ENCODE data around the gene SLC24A4.
A peak's percentile ranks its signal among the peaks of the same experiment; 100 is the strongest.

Gene SLC24A4

DNA sequence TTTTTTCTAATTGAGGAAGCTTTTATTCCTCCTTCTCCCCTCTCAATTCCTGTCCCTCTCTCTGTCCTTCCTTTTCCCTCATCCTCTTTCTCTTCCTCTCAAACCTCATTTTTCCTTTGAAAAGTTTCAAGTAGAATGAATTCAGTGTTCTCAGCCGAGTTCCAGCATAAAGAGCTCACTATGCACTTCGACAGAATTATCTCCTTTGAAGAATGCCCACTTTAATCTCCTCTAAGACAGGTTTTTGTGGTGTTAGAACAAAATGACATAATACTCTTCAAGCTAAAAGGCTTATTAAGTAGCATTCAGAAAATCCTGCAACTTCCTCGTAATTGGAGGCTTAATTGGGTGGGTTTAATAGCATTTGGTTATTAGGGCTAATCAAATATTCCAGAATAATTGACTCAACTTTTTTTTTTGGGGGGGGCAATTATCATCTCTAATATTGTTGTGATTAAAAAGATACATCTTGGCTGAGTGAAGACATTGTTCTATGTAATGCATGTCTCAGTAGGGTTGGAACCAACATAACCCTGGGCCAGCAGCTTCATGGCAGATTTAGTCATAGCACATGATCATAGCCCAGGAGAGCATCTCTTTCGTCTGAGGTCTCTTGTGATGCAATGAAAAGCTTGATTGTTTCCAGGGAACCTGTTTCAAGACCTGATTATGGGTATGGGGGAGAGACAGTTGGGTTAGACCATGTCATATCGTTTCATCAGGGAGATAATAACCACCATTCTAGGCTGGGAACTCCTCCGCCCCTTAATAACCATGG lies 25.0 kb upstream of the SLC24A4 start:
- DNase-seq (ENCODE audit: low read depth) = no peak
- TF ChIP-seq, protein P1, sequence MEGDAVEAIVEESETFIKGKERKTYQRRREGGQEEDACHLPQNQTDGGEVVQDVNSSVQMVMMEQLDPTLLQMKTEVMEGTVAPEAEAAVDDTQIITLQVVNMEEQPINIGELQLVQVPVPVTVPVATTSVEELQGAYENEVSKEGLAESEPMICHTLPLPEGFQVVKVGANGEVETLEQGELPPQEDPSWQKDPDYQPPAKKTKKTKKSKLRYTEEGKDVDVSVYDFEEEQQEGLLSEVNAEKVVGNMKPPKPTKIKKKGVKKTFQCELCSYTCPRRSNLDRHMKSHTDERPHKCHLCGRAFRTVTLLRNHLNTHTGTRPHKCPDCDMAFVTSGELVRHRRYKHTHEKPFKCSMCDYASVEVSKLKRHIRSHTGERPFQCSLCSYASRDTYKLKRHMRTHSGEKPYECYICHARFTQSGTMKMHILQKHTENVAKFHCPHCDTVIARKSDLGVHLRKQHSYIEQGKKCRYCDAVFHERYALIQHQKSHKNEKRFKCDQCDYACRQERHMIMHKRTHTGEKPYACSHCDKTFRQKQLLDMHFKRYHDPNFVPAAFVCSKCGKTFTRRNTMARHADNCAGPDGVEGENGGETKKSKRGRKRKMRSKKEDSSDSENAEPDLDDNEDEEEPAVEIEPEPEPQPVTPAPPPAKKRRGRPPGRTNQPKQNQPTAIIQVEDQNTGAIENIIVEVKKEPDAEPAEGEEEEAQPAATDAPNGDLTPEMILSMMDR (conservative IDR thresholded peaks at IDR 0.05; ENCODE audit: control insufficient read depth, insufficient read depth, low read depth, low read length) = no peak
- H3K4me3 ChIP-seq (ENCODE audit: control insufficient read depth, low read depth, low read length) = no peak overlapping the region

DNA sequence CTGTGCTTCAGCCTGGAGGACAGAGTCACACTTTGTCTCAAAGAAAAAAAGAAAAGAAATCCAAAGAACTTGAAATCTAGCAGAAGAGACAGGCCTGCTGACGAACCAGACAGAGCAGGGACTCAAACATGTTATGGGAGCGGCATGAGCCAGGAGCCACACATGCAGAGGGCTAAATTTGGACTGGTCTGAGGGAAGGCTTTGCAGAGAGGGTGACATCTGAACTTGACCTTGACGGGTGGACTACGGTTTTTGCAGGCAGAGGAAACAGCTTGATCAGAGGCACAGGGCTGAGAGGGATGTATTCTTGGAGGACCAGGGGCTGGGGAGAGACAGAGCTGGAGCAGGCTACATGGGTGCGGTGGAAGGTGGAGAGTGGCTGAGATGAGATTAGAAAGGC lies 20.5 kb upstream of the SLC24A4 start:
- DNase-seq (ENCODE audit: low read depth) = no peak
- TF ChIP-seq, protein P1 (conservative IDR thresholded peaks at IDR 0.05; ENCODE audit: control insufficient read depth, insufficient read depth, low read depth, low read length) = no peak
- H3K4me3 ChIP-seq (ENCODE audit: control insufficient read depth, low read depth, low read length) = no peak overlapping the region

DNA sequence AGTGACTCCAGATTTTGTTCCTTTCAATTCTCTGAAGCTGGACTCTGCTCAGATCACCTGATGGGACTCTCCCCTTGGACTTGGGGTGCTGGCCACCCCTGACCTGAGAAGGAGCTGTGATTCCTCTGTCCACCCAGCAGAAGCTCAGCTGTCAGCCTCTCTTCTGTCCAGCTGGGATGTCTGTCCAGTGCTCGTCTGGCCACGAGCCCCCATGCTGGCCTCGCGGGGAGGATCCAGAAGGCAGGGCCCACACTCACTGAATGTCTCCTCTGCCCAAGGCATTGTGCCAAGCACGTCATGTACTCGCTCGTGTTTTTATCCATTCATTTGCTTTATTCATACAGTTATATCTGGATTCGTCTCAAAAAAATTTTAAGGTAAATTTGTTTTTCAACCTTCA lies 14.2 kb upstream of the SLC24A4 start:
- no peak overlapping the region for H3K4me3 ChIP-seq (ENCODE audit: control insufficient read depth, low read depth, low read length)
- DNase-seq (ENCODE audit: low read depth) = no peak
- TF ChIP-seq, protein P1 (conservative IDR thresholded peaks at IDR 0.05; ENCODE audit: control insufficient read depth, insufficient read depth, low read depth, low read length) = no peak

DNA sequence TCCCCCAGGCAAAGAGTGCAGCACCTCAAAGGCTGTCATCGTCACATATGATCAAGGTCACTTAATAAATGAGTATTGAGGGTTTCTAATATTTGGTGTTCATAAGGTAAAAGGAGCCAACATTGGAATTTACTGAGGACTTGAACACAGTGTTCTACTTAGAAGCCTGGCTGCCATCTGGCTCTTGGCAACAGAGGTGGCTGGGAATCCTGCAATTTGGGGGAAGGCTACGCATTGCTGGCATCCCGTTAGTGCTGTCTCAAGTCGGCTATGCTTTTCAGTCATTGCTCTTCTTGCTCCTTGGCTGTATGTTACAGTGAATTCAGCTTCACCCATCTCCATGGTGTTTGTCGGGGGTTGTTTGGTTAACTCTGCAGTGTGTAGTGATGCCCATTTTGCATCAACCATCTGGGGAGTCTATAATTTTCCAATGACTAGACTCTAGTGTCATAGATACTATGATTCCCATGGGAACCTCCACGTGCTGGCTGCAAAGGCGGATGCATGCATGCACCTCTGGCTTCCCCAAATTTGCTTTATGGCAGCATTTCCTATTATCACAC lies 12.9 kb upstream of the SLC24A4 start:
- no peak overlapping the region for H3K4me3 ChIP-seq (ENCODE audit: control insufficient read depth, low read depth, low read length)
- DNase-seq (ENCODE audit: low read depth) = no peak
- TF ChIP-seq, protein P1 (conservative IDR thresholded peaks at IDR 0.05; ENCODE audit: control insufficient read depth, insufficient read depth, low read depth, low read length) = no peak

DNA sequence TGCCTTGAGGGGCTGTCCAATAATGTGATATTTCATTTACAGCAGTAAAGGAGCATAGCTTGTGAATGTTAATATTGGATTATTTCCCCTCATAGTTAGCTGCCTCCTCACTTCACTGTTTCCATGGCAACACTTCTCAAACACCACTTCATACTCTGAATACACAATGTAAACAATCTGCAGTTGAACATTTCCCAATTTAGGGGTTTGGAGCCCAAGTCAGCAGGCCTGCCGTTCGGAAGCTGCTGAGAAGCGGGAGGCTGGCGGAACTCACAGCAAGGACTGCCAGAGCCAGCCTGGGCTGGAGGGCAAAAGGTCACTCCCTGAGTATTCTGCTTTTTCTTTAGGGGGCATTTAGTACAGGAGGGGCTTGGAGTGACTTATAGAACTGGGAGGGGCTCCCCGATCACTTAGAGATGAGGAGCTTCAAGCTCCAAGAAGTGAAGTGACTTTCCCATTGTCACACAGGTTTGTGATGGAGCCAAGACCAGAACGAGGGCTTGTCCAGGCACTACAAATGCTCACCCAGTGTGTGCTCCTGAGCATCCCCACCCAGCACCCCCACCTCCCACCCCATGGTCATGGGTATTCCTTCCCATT lies 12.1 kb upstream of the SLC24A4 start:
- TF ChIP-seq, protein P1 (conservative IDR thresholded peaks at IDR 0.05; ENCODE audit: control insufficient read depth, insufficient read depth, low read depth, low read length) = no peak
- DNase-seq (ENCODE audit: low read depth) = no peak
- H3K4me3 ChIP-seq (ENCODE audit: control insufficient read depth, low read depth, low read length) = no peak overlapping the region

DNA sequence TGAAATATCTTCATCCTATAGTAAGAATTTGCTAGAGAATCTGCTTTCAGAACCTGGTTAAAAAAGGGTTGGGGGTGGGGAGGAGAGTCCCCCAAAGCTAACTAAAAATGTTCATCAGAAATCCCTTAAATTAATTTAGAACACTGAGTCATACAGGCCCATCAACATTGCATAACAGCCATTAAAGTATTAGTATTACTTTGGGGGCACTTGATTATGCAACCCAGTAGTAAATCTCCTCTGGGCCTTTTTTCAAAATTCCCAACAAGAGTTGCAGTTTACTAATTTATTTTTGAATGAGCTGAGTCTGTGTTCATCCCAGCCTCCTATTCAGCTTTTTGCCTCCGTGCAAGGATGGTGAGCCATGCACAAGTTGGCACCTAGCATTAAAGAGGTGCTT lies 8.8 kb upstream of the SLC24A4 start:
- peak; percentile 42 for DNase-seq (ENCODE audit: low read depth)
- H3K4me3 ChIP-seq (ENCODE audit: control insufficient read depth, low read depth, low read length) = no peak overlapping the region
- TF ChIP-seq, protein P1 (conservative IDR thresholded peaks at IDR 0.05; ENCODE audit: control insufficient read depth, insufficient read depth, low read depth, low read length) = no peak

All from fibroblast of mammary gland (primary cell).